Lower leg skin (tissue), 3 donors: ENCODE measurements around the gene EEFSEC.

Experiments used
- POLR2A ChIP-seq, 2 donors: fragments of 450-650 bp; IDR thresholded peaks; one replicate each; pipeline ENCODE4 v1.6.1; 2016 to 2017; ENCODE audit warnings: antibody characterized with exemption in 2 of 2, mild to moderate bottlenecking in 1 of 2, moderate library complexity in 1 of 2
- TF ChIP-seq, protein P1 (sequence below), 3 donors: fragments of 450-650 bp; IDR thresholded peaks; one replicate each; pipeline ENCODE4 v1.5.1; 2016; ENCODE audit warnings: antibody characterized with exemption in 3 of 3, mild to moderate bottlenecking in 3 of 3, moderate library complexity in 2 of 3

GRCh38 chr3:128226186-128226725 is 73.0 kb downstream of the EEFSEC start:
- no peak for TF ChIP-seq POLR2A (IDR thresholded peaks at IDR 0.05)
- TF ChIP-seq, protein P1, sequence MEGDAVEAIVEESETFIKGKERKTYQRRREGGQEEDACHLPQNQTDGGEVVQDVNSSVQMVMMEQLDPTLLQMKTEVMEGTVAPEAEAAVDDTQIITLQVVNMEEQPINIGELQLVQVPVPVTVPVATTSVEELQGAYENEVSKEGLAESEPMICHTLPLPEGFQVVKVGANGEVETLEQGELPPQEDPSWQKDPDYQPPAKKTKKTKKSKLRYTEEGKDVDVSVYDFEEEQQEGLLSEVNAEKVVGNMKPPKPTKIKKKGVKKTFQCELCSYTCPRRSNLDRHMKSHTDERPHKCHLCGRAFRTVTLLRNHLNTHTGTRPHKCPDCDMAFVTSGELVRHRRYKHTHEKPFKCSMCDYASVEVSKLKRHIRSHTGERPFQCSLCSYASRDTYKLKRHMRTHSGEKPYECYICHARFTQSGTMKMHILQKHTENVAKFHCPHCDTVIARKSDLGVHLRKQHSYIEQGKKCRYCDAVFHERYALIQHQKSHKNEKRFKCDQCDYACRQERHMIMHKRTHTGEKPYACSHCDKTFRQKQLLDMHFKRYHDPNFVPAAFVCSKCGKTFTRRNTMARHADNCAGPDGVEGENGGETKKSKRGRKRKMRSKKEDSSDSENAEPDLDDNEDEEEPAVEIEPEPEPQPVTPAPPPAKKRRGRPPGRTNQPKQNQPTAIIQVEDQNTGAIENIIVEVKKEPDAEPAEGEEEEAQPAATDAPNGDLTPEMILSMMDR (IDR thresholded peaks at IDR 0.05) = no peak
